Activated CD4-positive, alpha-beta T cell treated with anti-CD3 and anti-CD28 coated beads for 24 hours (primary cell): ENCODE measurements around the gene SH2D1B.

Experiments
- DNase-seq, 2 donors: peaks; one replicate each; pipeline ENCODE4 v3.0.0-alpha.2; 2020; ENCODE audit warnings: low read depth in 2 of 2

Gene SH2D1B

GRCh38 chr1:162398999-162399580 lies 12.8 kb downstream of the SH2D1B start:
- DNase-seq = no peak

- DNase-seq = no peak
Measured at GRCh38 chr1:162397943-162398560, 13.9 kb downstream of the SH2D1B start.

DNA sequence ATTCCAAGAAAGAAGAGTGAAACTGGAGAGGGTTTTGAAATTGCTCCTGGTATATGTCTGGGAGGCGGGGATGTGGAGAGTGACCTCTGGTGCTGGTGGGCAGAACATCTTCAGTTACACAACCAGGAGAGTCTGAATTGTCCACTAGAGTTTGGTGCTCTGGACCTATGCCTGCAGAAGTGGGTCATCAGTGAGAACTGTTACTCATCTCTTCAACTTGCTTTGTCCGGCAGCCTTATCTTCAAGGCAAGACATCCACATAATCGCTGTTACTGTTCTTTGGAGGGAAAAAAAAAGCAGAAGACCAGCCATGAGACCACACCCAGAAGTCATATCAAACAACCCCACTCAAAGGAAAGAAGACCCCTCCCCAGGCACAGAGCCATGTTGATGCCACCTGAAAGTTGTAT lies 14.9 kb downstream of the SH2D1B start:
- DNase-seq = no peak

- no peak for DNase-seq
Measured at GRCh38 chr1:162396201-162396906, 15.6 kb downstream of the SH2D1B start.

- peak in 1 of 2 donors; percentile 2 for DNase-seq
Measured at GRCh38 chr1:162391790-162392563, 20.0 kb downstream of the SH2D1B start.

DNA sequence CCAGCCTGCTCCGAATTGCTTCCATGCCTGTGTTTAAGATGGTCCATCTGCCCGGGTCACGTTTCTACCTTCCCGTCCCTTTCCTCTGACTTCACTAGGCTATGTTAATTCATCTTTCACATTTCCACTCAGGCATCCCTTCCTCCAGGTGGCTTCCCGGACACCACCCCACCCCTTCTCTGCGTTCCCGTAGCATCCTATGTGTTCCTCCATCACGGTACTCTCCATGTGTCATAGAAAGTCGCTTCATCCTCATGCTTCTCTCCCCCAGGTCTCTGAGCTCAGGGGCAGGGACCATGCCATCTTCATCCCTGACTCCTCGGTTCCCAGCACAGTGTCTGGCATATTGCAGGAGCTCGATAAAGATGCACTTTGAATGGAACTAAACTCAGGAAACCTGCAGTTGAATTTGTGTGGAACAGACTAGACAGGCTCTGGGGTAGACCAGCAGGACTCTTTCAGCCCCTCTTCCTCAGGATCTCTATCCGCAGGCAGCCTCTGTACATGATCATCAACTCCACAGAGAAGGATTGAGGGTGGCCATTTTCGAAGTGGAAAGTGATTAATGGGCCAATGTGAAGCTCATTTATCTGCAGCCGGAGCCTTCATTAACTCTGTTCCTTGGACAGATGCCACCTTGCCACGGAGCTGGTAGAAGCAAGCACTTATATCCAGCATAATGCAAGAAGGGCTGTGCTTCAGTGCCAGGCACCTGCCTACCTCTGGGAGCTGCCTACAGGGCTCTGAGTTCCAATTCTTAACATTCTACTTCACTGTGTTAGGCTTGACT lies 21.3 kb downstream of the SH2D1B start:
- no peak for DNase-seq

GRCh38 chr1:162389971-162390370 lies 22.0 kb downstream of the SH2D1B start:
- DNase-seq = no peak

DNA sequence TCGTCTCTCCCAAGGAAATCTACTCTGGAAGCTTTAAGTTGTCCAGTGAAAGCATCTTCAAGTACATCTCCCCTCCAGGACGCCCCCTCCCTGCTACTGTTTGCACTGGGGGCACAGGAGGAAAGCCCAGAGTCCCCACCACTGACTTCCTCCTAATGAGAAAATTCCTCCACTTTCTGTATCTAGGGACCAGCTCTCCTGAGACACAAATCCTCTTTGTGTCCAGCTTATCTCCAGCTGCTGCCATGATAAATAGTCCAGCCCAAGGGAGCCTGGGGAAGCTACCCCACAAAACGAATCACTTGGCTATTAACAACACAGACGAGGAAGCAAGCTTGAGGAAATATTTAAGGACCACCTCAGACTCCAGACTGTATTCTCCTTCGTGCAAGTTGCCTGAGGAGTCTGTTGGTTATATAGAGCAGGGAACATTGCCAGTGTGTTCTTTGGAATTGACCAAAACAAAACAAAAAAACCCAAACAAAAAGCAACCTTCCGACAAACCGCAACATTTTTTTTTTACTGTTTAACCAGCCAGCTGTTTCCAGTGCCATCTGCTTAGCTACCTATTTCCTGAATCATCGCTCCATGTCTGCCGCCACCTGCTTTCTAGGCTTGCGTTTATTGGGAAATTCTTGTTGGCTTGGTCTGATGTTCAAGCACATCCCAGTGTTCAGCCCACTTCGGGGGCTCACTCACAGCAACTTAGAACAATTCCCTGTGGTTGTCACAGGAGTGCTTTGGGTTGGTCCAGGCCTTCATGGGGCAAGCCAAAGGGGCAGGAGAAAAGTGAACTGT lies 22.7 kb downstream of the SH2D1B start:
- no peak for DNase-seq

DNA sequence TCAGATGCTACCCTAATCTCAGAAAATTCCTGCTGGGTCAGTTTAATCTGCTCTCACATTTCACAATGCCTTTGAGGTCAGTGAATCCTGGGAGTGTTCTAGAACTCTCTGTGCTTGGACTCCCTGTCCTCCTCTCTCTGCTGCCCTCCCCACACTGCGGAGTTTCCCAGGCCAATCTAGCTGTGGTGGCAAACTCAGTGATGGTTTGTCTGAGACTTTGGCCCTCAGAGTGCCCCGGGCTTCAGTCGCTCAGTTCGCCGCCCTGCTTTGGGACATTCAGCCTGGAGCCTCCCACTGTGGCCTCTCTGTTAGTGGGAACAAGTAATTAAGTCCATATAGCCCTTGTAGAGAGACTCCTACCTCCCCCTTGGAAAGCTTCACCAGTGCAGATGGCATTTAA lies 23.3 kb downstream of the SH2D1B start:
- DNase-seq = no peak

DNA sequence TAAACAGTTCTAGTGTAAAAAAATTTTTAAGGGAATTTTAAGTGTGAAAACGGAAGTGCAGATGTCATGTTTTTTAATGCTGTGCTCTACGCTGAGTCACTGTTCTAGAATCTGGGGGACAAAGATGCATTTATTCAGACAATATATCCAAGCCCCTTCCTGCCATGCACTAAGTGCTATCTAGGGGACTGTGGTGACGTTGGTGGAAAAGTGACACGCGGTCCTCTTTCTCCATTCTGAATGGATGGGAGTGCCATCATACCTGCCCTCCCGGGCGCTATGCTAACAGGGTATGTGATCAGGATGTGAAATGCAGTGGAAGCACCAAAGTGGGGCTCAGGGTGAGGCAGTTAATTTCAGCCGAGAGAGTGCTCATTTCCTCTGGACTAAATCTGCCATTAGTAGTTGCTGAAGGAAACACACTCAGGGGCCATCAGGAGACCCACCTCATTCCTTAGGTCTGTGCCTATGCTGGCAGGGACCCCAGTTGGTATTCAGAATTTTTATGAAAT lies 23.8 kb downstream of the SH2D1B start:
- DNase-seq = no peak

GRCh38 chr1:162387226-162388082 lies 24.5 kb downstream of the SH2D1B start:
- no peak for DNase-seq

DNA sequence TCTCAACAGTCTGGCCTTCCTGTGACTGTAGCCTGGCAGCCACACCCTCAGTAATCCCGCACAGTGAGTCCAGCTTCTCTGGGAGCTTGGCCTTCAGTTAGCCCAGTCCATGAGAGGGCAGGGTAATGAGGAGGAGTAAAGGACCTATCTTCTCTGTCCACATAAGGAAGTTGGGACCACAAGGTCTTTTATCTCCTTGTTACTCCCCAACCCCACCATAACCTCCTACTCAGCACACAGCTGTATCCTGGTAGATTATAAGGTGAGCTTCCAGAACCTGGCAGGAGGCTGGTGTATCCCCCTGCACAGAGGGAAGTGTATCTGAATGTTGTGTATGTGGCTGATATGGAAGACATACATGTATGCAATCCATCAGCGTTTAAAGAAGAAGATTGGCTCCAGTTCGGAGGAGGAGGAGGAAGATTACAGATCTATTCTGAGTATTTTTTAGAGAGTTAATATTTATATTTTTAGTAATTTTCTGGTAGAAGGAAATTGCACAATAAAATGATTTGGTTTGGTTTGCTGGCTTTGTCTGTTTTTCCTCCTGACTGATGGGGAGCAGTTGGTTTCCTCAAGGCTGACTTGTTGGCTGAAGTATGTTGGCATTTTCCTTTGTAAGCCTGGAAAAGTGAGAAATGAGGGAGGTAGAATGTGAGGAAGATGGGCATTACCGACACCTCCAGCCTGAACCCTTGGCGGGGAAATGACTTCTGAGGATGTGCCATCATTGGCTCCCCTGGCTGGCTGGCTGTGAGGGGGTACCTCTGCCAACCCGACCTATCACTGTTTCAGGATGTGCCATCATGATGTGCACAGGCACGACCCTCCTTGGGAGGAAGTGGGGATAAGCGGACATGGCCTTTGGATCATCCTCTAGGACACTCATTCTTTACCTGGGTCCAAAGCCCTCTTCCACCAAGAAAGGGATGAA lies 25.4 kb downstream of the SH2D1B start:
- DNase-seq = no peak

GRCh38 chr1:162385702-162386101 lies 26.2 kb downstream of the SH2D1B start:
- DNase-seq = no peak

DNA sequence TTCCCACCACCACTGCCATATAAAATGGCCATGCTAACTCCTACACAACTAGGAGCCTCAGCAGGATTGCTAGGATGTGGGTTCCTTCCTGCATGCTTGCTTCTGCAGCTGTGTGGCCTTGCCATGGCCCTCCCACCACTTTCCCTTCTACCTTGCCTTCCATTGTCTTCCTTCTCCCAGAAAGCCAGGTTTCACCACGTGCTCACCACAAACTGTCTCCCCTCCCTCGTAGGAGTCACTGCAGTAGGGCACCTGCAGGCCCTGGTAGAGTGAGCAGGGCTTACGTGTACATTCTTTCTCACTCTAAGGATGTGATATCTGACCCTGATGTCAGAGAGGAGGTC lies 26.7 kb downstream of the SH2D1B start:
- no peak for DNase-seq

DNA sequence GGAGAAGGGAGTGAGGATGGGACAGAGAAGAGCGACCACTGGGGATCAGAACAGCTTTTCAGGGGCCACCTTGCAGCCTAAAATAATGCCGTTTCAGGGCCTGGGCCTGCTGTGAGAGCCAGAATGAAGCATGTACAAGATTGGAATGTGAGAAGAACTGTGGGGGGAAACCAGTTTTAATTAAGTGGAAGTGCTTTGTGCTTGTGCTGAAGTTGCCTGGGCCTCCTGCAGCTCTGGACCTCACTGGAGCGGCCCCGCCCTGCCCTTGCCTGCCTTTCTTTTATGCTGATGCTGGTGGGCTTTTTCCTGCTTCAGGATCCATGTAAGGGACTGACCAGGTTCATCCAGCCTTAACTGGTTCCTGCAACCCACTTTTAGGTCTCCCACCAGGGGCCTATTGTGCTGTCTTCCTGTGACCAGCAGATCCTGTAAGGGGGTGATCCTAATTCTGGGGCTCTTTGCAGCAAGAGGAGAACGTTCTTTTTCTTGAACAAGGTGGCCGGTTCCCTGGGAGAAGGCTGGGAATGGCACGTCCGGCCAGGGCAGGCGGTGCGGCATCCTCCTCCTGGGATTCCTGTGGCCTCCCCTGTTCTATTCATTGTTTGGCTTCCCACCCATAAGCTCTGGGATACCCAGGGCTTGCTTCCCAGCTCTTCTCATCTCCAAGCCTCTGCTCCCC lies 27.2 kb downstream of the SH2D1B start:
- no peak for DNase-seq

DNA sequence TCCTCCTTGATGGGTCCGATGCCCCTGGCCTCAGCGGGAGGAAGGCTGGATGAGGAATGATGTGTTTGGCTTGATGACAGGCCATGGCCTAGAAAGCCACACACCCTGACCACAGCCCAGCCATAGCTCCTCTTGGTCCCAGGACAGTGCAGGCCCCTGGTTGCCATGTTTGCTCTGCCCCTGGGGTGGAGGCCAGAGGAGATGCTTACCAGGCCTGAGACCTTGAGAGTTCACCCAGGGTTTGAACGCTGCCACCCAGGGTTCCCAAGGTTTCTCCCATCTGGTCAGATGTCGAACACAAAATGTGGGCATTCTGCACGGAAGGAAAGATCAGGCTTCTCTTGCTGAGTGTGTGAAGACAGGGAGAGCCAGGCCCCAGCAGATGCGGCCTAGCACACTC lies 27.8 kb downstream of the SH2D1B start:
- no peak for DNase-seq

DNA sequence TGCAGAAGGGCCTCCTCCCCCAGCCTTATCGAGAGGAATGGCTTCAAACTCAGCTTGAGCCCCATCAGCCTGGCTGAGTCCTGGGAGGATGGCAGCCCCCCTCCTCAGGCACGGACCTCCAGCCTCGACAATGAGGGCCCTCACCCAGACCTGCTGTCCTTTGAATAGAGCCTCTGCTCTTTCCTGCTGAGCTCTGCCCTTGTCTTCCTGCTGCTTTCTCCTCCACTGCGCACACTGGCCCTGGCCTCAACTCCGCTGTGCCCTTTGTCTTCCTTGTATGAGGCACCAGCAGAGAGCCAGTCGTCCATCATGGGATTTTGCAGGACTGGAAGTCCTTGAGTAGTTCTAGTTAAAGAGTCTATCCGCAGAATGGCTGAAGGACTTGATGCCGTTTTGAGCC lies 28.4 kb downstream of the SH2D1B start:
- DNase-seq = no peak

- no peak for DNase-seq
Measured at GRCh38 chr1:162383091-162383490, 28.8 kb downstream of the SH2D1B start.
